ENCODE results near the gene SETBP1.

SETBP1 gene
- total RNA-seq: 1.7 to 45.0 (median 10.2) reads per million in 9 experiments

- Mint-ChIP-seq H3K4me3 (no peak within 1 kb of the TSS), H3K9me3 (no peaks in the 10 kb centered on the region), H3K27me3 (no peaks in the 10 kb centered on the region), H3K4me1 (ENCODE audit: low read depth in 2 of 2) (peaks cover 6 to 13% of the 10 kb centered on the region in 2 donors), H3K36me3 (ENCODE audit: insufficient read depth) (peaks cover 13% of the 10 kb centered on the region), H3K27ac (peak within 1 kb of the TSS; percentile 77 to 86)
- DNase-seq: peak; percentile 23 to 32 (median 26)
- peak; percentile 30 for ATAC-seq (replicated peaks)
Measured at GRCh38 chr18:44680273-44681075, at the start of gene SETBP1. Gene SETBP1 (plus strand): TSS chr18:44680888. CDS start chr18:44701347, 20,459 bp downstream.

- H3K4me1 Mint-ChIP-seq (ENCODE audit: low read depth in 2 of 2): peaks cover 2 to 6% of the 10 kb centered on the region in 2 donors
Measured at GRCh38 chr18:44632469-44633145, 48.1 kb upstream of the SETBP1 start.

GRCh38 chr18:44635546-44635945 lies 45.1 kb upstream of the SETBP1 start:
- Mint-ChIP-seq H3K27me3 (peaks cover 8% of the 10 kb centered on the region in 2 donors), H3K4me3 (no peak overlapping the region), H3K9me3 (no peaks in the 10 kb centered on the region), H3K36me3 (ENCODE audit: insufficient read depth) (no peaks in the 10 kb centered on the region), H3K27ac (no peak overlapping the region), H3K4me1 (ENCODE audit: low read depth in 2 of 2) (peaks cover 5 to 8% of the 10 kb centered on the region in 2 donors)
- ATAC-seq (replicated peaks) (no peak), DNase-seq (no peak)

More at GRCh38 chr18:44632469-44633145, 48.1 kb upstream of the SETBP1 start:
- ATAC-seq (replicated peaks) (no peak), DNase-seq (no peak)
- H3K9me3 Mint-ChIP-seq: no peaks in the 10 kb centered on the region
- no peaks in the 10 kb centered on the region for H3K36me3 Mint-ChIP-seq (ENCODE audit: insufficient read depth)
- H3K4me3 Mint-ChIP-seq: no peak overlapping the region
- H3K27me3 Mint-ChIP-seq: peaks cover 0 to 8% of the 10 kb centered on the region in 2 donors
- H3K27ac Mint-ChIP-seq: no peak overlapping the region

GRCh38 chr18:44636241-44636640 lies 44.4 kb upstream of the SETBP1 start:
- Mint-ChIP-seq H3K27ac (no peak overlapping the region), H3K36me3 (ENCODE audit: insufficient read depth) (no peaks in the 10 kb centered on the region), H3K9me3 (no peaks in the 10 kb centered on the region), H3K4me1 (ENCODE audit: low read depth in 2 of 2) (peaks cover 5 to 8% of the 10 kb centered on the region in 2 donors), H3K4me3 (no peak overlapping the region), H3K27me3 (peaks cover 8 to 14% of the 10 kb centered on the region in 2 donors)
- no peak for DNase-seq
- ATAC-seq (replicated peaks): no peak

- no peak overlapping the region for H3K27ac Mint-ChIP-seq
Measured at GRCh38 chr18:44637210-44638033, 43.3 kb upstream of the SETBP1 start.

GRCh38 chr18:44638034-44638540 lies 42.6 kb upstream of the SETBP1 start:
- no peak for ATAC-seq (replicated peaks)
- Mint-ChIP-seq H3K9me3 (no peaks in the 10 kb centered on the region), H3K4me3 (no peak overlapping the region), H3K27ac (no peak overlapping the region), H3K36me3 (ENCODE audit: insufficient read depth) (no peaks in the 10 kb centered on the region), H3K4me1 (ENCODE audit: low read depth in 2 of 2) (peaks cover 5 to 8% of the 10 kb centered on the region in 2 donors), H3K27me3 (peaks cover 8 to 24% of the 10 kb centered on the region in 2 donors)
- no peak for DNase-seq

More at GRCh38 chr18:44637210-44638033, 43.3 kb upstream of the SETBP1 start:
- ATAC-seq (replicated peaks): peak; percentile 81
- Mint-ChIP-seq H3K9me3 (no peaks in the 10 kb centered on the region), H3K36me3 (ENCODE audit: insufficient read depth) (no peaks in the 10 kb centered on the region), H3K27me3 (peaks cover 8 to 19% of the 10 kb centered on the region in 2 donors), H3K4me1 (ENCODE audit: low read depth in 2 of 2) (peaks cover 5 to 8% of the 10 kb centered on the region in 2 donors), H3K4me3 (peak overlapping the region in 1 of 2 donors; percentile 35)
- peak in 1 of 3 experiments; percentile 5 for DNase-seq

- Mint-ChIP-seq H3K4me1 (ENCODE audit: low read depth in 2 of 2) (peaks cover 5 to 8% of the 10 kb centered on the region in 2 donors), H3K9me3 (no peaks in the 10 kb centered on the region), H3K27me3 (peaks cover 2 to 28% of the 10 kb centered on the region in 2 donors), H3K27ac (no peak overlapping the region), H3K4me3 (no peak overlapping the region), H3K36me3 (ENCODE audit: insufficient read depth) (no peaks in the 10 kb centered on the region)
- ATAC-seq (replicated peaks) (no peak), DNase-seq (no peak)
Measured at GRCh38 chr18:44638811-44639210, 41.9 kb upstream of the SETBP1 start.

GRCh38 chr18:44643004-44643403 lies 37.7 kb upstream of the SETBP1 start:
- no peaks in the 10 kb centered on the region for H3K4me1 Mint-ChIP-seq (ENCODE audit: low read depth in 2 of 2)
- no peak for DNase-seq
- no peak overlapping the region for H3K27ac Mint-ChIP-seq
- peaks cover 9 to 32% of the 10 kb centered on the region in 2 donors for H3K27me3 Mint-ChIP-seq
- no peak for ATAC-seq (replicated peaks)
- H3K4me3 Mint-ChIP-seq: no peak overlapping the region
- no peaks in the 10 kb centered on the region for H3K36me3 Mint-ChIP-seq (ENCODE audit: insufficient read depth)
- H3K9me3 Mint-ChIP-seq: no peaks in the 10 kb centered on the region

GRCh38 chr18:44651478-44651877 lies 29.2 kb upstream of the SETBP1 start:
- H3K4me1 Mint-ChIP-seq (ENCODE audit: low read depth in 2 of 2): no peaks in the 10 kb centered on the region
- H3K4me3 Mint-ChIP-seq: no peak overlapping the region
- no peak for ATAC-seq (replicated peaks)
- H3K36me3 Mint-ChIP-seq (ENCODE audit: insufficient read depth): no peaks in the 10 kb centered on the region
- H3K27ac Mint-ChIP-seq: no peak overlapping the region
- peaks cover 18 to 28% of the 10 kb centered on the region in 2 donors for H3K27me3 Mint-ChIP-seq
- no peaks in the 10 kb centered on the region for H3K9me3 Mint-ChIP-seq
- no peak for DNase-seq

- Mint-ChIP-seq H3K4me3 (no peak overlapping the region), H3K27ac (no peak overlapping the region), H3K36me3 (ENCODE audit: insufficient read depth) (no peaks in the 10 kb centered on the region), H3K9me3 (no peaks in the 10 kb centered on the region), H3K27me3 (peaks cover 15 to 28% of the 10 kb centered on the region in 2 donors), H3K4me1 (ENCODE audit: low read depth in 2 of 2) (no peaks in the 10 kb centered on the region)
- ATAC-seq (replicated peaks) (no peak), DNase-seq (no peak)
Measured at GRCh38 chr18:44651918-44652572, 28.6 kb upstream of the SETBP1 start.

GRCh38 chr18:44652722-44653121 lies 28.0 kb upstream of the SETBP1 start:
- Mint-ChIP-seq H3K36me3 (ENCODE audit: insufficient read depth) (no peaks in the 10 kb centered on the region), H3K27ac (no peak overlapping the region), H3K9me3 (no peaks in the 10 kb centered on the region), H3K4me3 (no peak overlapping the region), H3K27me3 (peaks cover 12 to 26% of the 10 kb centered on the region in 2 donors), H3K4me1 (ENCODE audit: low read depth in 2 of 2) (no peaks in the 10 kb centered on the region)
- no peak for DNase-seq
- ATAC-seq (replicated peaks): no peak

GRCh38 chr18:44654573-44654972 lies 26.1 kb upstream of the SETBP1 start:
- ATAC-seq (replicated peaks): no peak
- no peak for DNase-seq
- no peak overlapping the region for H3K27ac Mint-ChIP-seq
- no peak overlapping the region for H3K4me3 Mint-ChIP-seq
- no peaks in the 10 kb centered on the region for H3K4me1 Mint-ChIP-seq (ENCODE audit: low read depth in 2 of 2)
- no peaks in the 10 kb centered on the region for H3K36me3 Mint-ChIP-seq (ENCODE audit: insufficient read depth)
- H3K27me3 Mint-ChIP-seq: peaks cover 6 to 19% of the 10 kb centered on the region in 2 donors
- H3K9me3 Mint-ChIP-seq: no peaks in the 10 kb centered on the region
